Stomach (tissue), 9 donors: ENCODE results near the gene DDI2. TPM values are rescaled to one million over a fixed set of nuclear protein-coding genes. Genes with fewer than 3 reads are reported as not detected.

Source experiments
- DNase-seq, 2 donors: peaks; one replicate each; pipeline versions ENCODE4 v3.0.0 to v3.0.0-alpha.2; 2013 to 2019
- H3K27ac ChIP-seq, 5 donors: fragments of 200-600 bp in 4 of 5; sonication (generic) in 4 of 5; one replicate each; pipeline ENCODE4 v1.5.1; 2013 to 2019; ENCODE audit warnings: mild to moderate bottlenecking in 1 of 5, moderate library complexity in 1 of 5
- H3K27me3 ChIP-seq, 3 donors: fragments of 200-600 bp; sonication (generic); one replicate each; pipeline ENCODE4 v1.5.1; 2017 to 2019; ENCODE audit warnings: mixed run types in 1 of 3
- H3K36me3 ChIP-seq, 4 donors: fragments of 200-600 bp; sonication (generic); 1 replicate in 3 of 4; 2 replicates in 1 of 4; pipeline ENCODE4 v1.5.1; 2016 to 2019
- H3K4me1 ChIP-seq, 4 donors: fragments of 200-600 bp; sonication (generic); one replicate each; pipeline ENCODE4 v1.5.1; 2016 to 2019
- H3K4me3 ChIP-seq, 4 donors: fragments of 200-600 bp; sonication (generic) in 3 of 4; one replicate each; pipeline ENCODE4 v1.5.1; 2016 to 2019; ENCODE audit warnings: mild to moderate bottlenecking in 1 of 4
- H3K9me3 ChIP-seq, 4 donors: fragments of 200-600 bp; sonication (generic); one replicate each; pipeline ENCODE4 v1.5.1; 2016 to 2019
- EP300 ChIP-seq: sonication (generic); formaldehyde crosslinking; IDR thresholded peaks from one replicate; pipeline ENCODE4 v1.6.1; 2017; ENCODE audit warnings: antibody characterized with exemption
- POLR2A ChIP-seq, 4 donors: fragments of 450-650 bp; IDR thresholded peaks; one replicate each; pipeline ENCODE4 v1.6.1; 2016; ENCODE audit warnings: antibody characterized with exemption in 4 of 4, control low read depth in 2 of 4, mild to moderate bottlenecking in 1 of 4, moderate library complexity in 1 of 4
- POLR2AphosphoS5 ChIP-seq, 3 donors: sonication (generic); formaldehyde crosslinking; IDR thresholded peaks; one replicate each; pipeline ENCODE4 v1.6.1; 2016; ENCODE audit warnings: antibody characterized with exemption in 3 of 3
- WGBS, 5 donors: extraction: QIAGEN DNeasy Blood & Tissue Kit in 3 of 5; methylation state at CpG; one replicate each; pipeline versions ENCODE4 v1.1.5 to v1.1.7; 2013 to 2018; 5-methylcytosine and 5-hydroxymethylcytosine counted together
- intact Hi-C: fragments of 100-400 bp; cut with DNase I; formaldehyde crosslinking; loops from one replicate; pipeline ENCODE4 v1.15.1; 2023; ENCODE audit warnings: low total_unique reads
- polyA plus RNA-seq, 3 donors: library from polyadenylated mRNA; stranded (reverse); fragments of 200-250 nt; gene quantifications; one replicate each; pipeline ENCODE4 v1.2.3, GENCODE V29; 2013
- total RNA-seq, 5 donors: library from RNA; depleted of rRNA; stranded (reverse); fragments of >200 nt; gene quantifications; one replicate each; pipeline versions ENCODE4 v1.1.0 to v1.2.3, GENCODE V29; 2014 to 2016
- TF ChIP-seq, protein P1 (sequence below), 7 experiments: fragments of 450-650 bp in 4 of 7; fragments of 200-600 bp in 3 of 7; sonication (generic) in 3 of 7; IDR thresholded peaks; one replicate each; pipeline ENCODE4 v1.5.1; 2016 to 2019; ENCODE audit warnings: antibody characterized with exemption in 7 of 7, control low read depth in 2 of 7, mild to moderate bottlenecking in 1 of 7
- donor health status: healthy with polysubstance abuse.
- donor health status: Bipolar disorder and iron deficiency.
- donor health status: healthy.

Gene DDI2
- total and polyA plus RNA-seq, 8 donors = 3.1 to 261 (median 16.6) TPM

DNA sequence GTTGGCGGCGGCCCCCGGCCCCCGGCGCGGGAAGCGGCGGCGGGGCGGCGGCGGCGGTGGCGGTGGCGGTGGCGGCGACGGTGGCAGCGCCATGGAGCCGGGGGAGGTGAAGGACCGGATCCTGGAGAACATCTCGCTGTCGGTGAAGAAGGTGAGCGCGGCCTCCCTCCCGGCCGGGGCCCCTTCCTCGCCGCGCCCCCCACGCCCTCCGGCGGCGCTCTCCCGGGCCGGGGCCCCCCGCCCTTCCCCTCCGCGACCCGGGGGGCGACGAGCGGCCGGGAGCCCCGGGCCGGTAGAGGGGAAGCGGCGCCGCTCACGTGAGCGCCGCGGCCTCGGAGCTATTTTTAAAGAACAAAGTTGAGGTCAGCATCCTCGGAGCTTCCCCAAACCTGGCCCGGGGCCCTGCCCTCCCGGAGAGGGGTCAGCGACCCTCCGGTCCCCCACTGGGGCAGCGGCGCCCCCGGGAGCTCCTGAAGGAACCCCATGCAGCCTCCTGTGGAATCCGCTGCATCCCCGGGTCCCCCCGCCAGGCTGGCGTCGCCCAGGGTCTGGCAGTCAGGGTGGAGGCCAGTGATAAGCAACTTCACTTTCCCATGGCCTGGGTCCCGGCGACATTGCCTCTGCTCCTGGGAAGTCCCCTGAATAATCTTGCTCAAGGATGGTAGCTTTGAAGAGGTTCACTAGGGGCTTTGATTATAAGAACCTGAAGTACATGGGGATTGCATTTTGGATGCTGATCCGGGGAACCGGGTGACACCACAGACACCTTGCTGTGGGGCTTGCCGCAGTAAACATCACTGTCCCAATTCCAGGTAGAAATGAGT lies 67.4 kb downstream of the DDI2 start:
- peaks cover 14 to 65% (median 36%) of the 10 kb centered on the region in 4 donors for H3K4me1 ChIP-seq
- 0 to 1% (median 1%) methylated on average over 20 to 68 of the region's 72 CpGs for WGBS, 5 donors
- H3K27ac ChIP-seq = peak overlapping the region; percentile 86 to 99 (median 93)
- no peak for TF ChIP-seq EP300
- TF ChIP-seq, protein P1, sequence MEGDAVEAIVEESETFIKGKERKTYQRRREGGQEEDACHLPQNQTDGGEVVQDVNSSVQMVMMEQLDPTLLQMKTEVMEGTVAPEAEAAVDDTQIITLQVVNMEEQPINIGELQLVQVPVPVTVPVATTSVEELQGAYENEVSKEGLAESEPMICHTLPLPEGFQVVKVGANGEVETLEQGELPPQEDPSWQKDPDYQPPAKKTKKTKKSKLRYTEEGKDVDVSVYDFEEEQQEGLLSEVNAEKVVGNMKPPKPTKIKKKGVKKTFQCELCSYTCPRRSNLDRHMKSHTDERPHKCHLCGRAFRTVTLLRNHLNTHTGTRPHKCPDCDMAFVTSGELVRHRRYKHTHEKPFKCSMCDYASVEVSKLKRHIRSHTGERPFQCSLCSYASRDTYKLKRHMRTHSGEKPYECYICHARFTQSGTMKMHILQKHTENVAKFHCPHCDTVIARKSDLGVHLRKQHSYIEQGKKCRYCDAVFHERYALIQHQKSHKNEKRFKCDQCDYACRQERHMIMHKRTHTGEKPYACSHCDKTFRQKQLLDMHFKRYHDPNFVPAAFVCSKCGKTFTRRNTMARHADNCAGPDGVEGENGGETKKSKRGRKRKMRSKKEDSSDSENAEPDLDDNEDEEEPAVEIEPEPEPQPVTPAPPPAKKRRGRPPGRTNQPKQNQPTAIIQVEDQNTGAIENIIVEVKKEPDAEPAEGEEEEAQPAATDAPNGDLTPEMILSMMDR (IDR thresholded peaks at IDR 0.05) = no peak
- no peak for TF ChIP-seq POLR2AphosphoS5 (IDR thresholded peaks at IDR 0.05)
- no peak for TF ChIP-seq POLR2A (IDR thresholded peaks at IDR 0.05)
- no peaks in the 10 kb centered on the region for H3K9me3 ChIP-seq
- no peaks in the 10 kb centered on the region for H3K27me3 ChIP-seq
- DNase-seq = peak; percentile 51 to 76
- H3K36me3 ChIP-seq = peaks cover 0 to 7% (median 0%) of the 10 kb centered on the region in 4 donors
- peak overlapping the region; percentile 60 to 96 (median 85) for H3K4me3 ChIP-seq
- intact Hi-C loops = no loop called here

DNA sequence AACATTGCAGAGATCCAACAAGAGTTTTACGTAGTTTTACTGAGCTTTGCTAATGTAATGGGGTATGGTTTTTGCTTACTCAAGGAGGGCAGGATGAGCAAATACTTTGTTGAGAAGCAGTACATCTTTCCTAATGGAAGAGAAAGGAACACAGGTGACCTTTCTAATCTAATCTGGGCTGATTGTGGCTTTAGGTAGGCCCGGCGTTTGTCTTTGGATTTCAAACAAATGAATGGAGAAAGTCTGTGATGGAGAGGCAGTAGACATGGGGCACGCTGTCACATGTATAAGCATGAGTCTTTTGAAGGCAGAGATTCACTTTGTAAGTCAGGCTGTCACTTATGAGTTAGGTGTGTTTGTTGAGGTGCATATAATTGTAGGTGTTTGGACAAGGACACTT lies 68.6 kb downstream of the DDI2 start:
- DNase-seq = no peak
- intact Hi-C loops = no loop called here
- WGBS, 5 donors = 28 to 41% (median 29%) methylated on average over 4 of the region's 4 CpGs
- TF ChIP-seq EP300 (no peak), POLR2A (IDR thresholded peaks at IDR 0.05) (no peak), POLR2AphosphoS5 (IDR thresholded peaks at IDR 0.05) (no peak)
- TF ChIP-seq, protein P1 (IDR thresholded peaks at IDR 0.05) = no peak
- no peaks in the 10 kb centered on the region for H3K9me3 ChIP-seq
- H3K27me3 ChIP-seq = no peaks in the 10 kb centered on the region
- peak overlapping the region in 4 of 5 donors; percentile 89 to 99 (median 96) for H3K27ac ChIP-seq
- H3K4me3 ChIP-seq = peak overlapping the region; percentile 60 to 96 (median 85)
- peaks cover 14 to 66% (median 40%) of the 10 kb centered on the region in 4 donors for H3K4me1 ChIP-seq
- H3K36me3 ChIP-seq = peaks cover 0 to 8% (median 0%) of the 10 kb centered on the region in 4 donors

DNA sequence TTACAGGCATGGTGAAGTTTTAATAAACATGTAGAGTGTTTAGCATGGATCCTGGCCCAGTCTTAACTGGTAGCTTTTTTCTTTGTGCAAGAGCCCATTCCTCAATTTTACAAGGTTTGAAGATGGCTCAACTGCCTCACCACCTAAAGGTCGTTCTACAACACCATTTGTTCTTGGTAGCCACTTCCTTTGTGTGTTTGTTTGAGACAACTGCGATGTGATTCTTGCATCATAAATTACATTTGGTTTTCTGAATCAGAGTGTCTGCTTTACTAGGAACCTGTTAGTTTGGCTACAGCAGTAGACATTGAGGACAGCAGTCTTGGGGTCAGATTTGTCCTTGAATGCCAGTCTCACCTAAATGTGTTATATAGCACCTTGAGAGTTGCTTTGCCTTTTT lies 70.2 kb downstream of the DDI2 start:
- Histone ChIP-seq H3K36me3 (peaks cover 0 to 8% (median 0%) of the 10 kb centered on the region in 4 donors), H3K4me1 (peaks cover 21 to 72% (median 54%) of the 10 kb centered on the region in 4 donors), H3K4me3 (no peak overlapping the region), H3K27ac (no peak overlapping the region), H3K9me3 (no peaks in the 10 kb centered on the region), H3K27me3 (no peaks in the 10 kb centered on the region)
- TF ChIP-seq POLR2A (IDR thresholded peaks at IDR 0.05) (no peak), EP300 (no peak), POLR2AphosphoS5 (IDR thresholded peaks at IDR 0.05) (no peak)
- TF ChIP-seq, protein P1 (IDR thresholded peaks at IDR 0.05) = no peak
- 70 to 88% (median 79%) methylated on average over 2 of the region's 2 CpGs for WGBS, 5 donors
- intact Hi-C loops = no loop called here
- no peak for DNase-seq

DNA sequence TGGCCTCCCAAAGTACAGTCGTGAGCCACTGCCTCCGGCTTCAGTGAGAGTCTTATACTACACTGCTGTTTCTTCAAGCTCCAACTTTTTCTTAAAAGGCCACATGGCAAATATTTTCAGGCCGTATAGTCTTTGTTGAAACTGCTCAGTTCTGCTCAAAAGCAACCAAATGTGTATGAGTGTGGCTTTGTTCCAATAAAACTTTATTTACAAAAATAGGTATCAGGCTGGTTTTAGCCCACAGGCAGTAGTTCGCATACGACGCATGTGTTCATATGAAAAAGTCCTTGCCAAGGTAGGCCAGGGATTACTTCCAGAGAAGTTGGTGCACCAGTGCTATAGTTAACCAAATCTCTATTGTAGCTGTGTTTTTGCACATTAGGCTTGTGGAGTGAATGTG lies 73.1 kb downstream of the DDI2 start:
- H3K9me3 ChIP-seq = no peaks in the 10 kb centered on the region
- H3K4me1 ChIP-seq = peaks cover 17 to 63% (median 49%) of the 10 kb centered on the region in 4 donors
- TF ChIP-seq EP300 (no peak), POLR2AphosphoS5 (IDR thresholded peaks at IDR 0.05) (no peak), POLR2A (IDR thresholded peaks at IDR 0.05) (no peak)
- TF ChIP-seq, protein P1 (IDR thresholded peaks at IDR 0.05) = no peak
- H3K4me3 ChIP-seq = no peak overlapping the region
- H3K27me3 ChIP-seq = no peaks in the 10 kb centered on the region
- no peak overlapping the region for H3K27ac ChIP-seq
- WGBS, 5 donors = 94 to 98% (median 97%) methylated on average over 6 of the region's 6 CpGs
- H3K36me3 ChIP-seq = peaks cover 0 to 8% (median 0%) of the 10 kb centered on the region in 4 donors
- no peak for DNase-seq
- intact Hi-C loops = no loop called here
